ENCODE results near the gene NEDD4L.
"Not testable (repeated sequence)": the region's sequence is repeated elsewhere in the genome, so short reads cannot be mapped to it uniquely, and the experiment has no call there.

Gene NEDD4L

DNA sequence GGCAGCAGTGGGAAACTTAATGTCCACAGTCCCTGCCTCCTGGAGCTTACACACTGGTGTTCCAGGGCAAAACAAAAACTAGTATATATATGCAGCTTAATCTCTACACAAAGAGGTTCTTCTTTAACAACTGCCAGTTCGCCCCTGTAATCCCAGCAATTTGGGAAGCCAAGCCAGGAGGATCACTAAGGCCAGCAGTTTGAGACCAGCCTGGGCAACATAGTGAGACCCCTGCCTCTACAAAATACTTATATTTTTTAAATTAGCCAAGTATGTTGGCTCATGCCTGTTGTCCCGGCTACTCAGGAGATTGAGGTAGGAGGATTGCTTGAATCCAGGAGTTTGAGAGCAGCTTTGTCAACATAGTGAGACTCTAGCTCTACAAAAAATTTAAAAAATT lies 17.2 kb upstream of the NEDD4L start:
- DNase-seq (ENCODE audit: low read depth), result no peak

GRCh38 chr18:58027341-58027740 lies 16.7 kb upstream of the NEDD4L start:
- DNase-seq (ENCODE audit: low read depth), result no peak

DNA sequence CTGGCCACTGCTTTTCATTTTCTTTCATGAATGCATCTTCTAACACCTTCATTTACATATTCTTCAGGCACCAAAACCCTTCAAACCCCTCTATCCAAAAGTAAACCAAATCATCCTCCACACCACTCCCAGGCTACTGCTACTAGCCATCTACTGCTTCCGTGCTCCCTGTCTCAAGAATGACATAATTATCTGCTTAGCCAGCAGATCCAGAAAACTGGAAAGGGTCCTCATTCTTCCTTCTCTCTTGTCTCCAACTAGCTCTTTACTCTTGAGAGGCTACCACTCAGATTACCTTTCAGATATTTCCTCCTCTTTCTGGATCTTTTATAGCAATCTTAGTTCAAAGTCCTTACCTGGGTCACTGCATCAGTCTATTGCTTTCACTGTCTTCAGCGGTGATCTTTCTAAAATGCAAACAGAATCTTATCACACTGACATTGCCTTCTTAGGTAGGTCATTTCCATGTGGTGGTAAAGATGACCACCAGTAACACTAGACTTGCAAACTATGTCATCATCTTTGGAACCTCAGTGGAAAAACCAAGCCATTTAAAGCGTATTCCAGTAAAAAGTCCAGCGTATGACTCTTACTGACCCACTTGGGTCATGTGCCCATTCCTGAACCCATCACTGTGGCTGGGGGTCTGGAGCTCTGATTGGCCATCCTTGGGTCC lies 15.8 kb upstream of the NEDD4L start:
- no peak for DNase-seq (ENCODE audit: low read depth)

- DNase-seq (ENCODE audit: low read depth), result no peak
Measured at GRCh38 chr18:58032233-58032632, 11.8 kb upstream of the NEDD4L start.

DNA sequence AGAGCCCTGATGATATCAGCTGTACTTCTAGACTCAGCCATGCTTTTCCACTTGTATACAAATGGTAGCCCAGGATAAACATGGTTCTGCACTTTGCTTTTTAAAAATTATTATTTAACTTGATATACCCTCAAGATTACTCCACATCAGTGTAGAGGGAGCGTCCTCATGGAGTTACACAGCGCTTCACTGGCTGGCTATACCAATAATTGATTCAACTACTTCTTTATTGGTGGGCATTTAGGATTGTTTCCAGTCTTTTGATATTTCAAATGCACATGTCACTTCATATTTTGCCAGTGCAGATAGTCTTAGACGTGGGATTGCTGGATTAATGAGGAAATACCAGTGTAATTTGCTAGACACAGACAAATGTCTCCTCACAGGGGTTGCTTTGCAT lies 10.8 kb upstream of the NEDD4L start:
- DNase-seq (ENCODE audit: low read depth), result no peak

DNA sequence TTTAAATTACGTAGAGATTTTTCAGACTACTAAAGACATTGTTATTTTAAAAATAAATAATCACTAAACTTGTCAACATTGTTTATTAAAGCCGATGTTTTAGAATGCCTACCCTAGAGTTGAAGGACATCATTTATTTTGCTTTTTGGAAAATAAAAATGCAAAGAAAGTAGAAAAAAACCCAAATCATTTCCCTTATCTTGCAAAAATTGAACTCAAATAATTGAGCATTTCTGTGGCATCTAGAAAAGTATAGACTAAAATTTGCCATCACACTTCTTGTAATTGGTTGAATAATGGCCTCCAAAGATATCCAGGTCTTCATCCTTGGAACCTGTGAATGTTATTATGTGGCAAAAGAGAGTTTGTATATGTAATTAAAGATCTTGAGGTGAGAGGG lies 9.7 kb upstream of the NEDD4L start:
- no peak for DNase-seq (ENCODE audit: low read depth)

DNA sequence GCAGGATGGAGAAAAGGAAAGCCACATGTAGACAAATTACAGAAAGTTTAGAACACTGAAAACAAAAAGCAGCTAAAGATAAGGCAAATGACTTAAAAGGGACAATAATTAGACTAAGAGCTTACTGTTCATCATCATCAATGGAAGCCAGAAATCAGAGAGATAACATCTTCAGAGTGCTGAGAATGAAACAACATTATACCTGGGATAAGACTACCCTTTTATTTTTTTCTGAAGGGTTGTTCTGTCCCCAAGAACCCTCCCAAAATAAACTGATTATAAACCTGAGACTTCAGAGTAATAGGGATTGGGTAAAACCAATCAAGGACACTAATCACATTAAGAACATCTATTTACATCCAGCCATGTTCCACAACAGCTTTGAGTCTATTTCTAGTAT lies 6.9 kb upstream of the NEDD4L start:
- DNase-seq (ENCODE audit: low read depth), result no peak

- no peak for DNase-seq (ENCODE audit: low read depth)
Measured at GRCh38 chr18:58038063-58038462, 6.0 kb upstream of the NEDD4L start.

GRCh38 chr18:58041633-58042032 lies 2.4 kb upstream of the NEDD4L start:
- DNase-seq (ENCODE audit: low read depth), result no peak

GRCh38 chr18:58042826-58043490 lies 1.1 kb upstream of the NEDD4L start:
- DNase-seq (ENCODE audit: low read depth), result no peak

DNA sequence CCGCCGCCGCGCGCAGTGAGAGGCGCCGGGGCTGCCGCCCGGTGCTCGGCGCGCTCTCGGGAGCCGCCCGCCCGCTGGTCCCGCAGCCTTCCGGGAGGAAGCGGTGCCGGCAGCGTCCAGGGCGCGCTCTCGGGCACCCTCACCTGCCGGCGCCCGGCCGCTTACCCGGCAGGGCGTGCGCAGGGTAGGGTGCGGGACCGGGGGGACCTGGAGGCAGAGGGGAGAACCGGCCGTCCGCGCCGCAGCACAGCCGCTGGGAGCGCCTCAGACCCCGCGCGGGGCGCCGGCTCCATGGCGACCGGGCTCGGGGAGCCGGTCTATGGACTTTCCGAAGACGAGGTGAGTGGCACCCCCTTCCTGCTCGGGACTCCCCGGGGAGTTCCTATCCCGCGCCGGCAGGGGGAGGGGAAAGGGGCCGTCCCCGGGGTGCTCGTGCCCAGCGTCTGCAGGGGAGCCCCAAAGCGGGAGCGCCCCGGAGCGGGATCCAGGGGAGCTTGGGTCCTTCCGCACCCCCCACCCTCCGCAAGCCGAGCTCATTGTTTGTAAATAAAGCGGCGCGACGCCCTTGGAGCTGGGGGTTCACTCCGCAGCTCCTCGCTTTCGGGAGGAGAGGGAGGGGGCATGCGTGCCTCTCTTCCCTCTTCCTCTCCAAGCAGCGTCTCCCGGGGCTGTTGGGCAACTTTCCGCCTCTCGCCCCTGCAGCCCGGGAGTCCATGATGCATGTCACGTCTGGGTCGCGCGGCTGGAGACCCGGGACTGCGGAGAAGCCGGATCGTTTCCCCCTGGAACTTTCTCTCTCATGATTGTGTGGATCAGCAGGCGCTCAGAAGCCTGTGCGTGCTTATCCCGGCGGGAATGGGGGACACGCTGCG lies 580 bp downstream of the NEDD4L start:
- peak; percentile 19 for DNase-seq (ENCODE audit: low read depth)

- DNase-seq (ENCODE audit: low read depth), result peak; percentile 7
Measured at GRCh38 chr18:58045242-58046092, 1.4 kb downstream of the NEDD4L start.

DNA sequence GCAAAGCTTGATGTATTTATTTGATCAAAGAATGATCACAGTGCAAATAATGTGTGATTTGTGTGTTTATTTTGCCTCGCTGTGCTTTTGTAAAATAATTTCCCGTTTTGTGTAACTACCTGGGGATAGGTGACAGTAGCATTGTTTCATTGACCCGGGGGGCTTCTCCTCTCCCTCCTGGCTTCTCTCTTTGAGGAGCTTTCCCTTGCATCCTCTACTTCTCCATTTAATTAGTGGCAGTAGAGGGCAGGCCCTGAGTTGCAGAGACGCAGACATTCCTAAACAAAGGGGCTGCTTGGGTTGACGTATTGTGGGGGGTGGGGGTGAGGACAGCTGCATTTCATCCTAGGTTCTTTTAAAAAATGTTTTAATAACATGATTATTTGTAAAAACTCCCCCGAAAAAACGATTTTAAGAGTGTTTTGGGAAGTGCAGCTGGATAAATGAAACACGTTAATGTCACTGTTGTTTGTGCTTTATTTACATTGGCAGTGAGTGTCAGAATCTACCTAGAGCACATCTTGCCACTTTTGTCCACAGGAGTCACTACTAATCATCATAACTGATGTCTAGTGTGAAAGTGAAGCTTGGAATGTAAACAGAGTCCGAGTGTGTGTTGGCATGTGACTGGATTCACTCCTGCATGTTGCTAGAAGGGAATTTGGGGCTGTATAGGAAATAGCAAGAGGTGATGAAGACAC lies 2.2 kb downstream of the NEDD4L start:
- no peak for DNase-seq (ENCODE audit: low read depth)

DNA sequence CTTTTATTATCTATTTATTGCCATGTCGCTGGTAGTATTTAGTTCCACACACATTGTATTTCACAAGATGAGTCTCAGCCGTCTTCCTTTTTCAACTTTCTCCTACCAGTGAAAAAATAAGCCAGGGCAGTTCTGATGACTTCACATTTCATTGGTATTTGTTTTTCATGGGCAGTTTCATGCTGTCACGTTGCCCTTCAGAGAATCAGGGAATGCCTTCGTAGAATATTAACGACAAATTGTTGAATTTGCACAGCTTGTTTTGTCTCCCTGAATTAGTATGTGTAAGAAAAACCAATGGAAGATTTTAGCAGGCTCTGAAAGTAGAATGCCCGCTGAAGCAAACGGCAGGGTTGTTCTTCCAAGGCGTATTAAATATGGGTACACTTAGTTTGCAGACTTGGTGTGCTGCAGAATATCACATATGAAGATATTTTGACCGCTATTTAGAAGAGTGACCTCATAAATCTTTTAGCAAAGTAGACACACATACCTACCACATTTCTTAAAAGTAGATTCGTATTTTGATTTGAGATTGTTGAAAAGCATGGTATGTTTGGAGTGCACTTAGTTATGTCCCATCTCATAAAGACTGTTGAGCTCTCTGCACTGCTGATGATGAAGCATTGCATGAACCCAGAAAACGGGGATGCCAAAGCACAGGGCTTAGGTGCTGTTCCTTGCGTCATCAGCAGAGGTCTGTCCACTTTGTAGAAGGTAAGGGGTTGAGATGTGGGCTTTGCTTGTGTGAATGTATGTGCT lies 2.9 kb downstream of the NEDD4L start:
- DNase-seq (ENCODE audit: low read depth), result no peak

- DNase-seq (ENCODE audit: low read depth), result no peak
Measured at GRCh38 chr18:58047556-58047882, 3.5 kb downstream of the NEDD4L start.

DNA sequence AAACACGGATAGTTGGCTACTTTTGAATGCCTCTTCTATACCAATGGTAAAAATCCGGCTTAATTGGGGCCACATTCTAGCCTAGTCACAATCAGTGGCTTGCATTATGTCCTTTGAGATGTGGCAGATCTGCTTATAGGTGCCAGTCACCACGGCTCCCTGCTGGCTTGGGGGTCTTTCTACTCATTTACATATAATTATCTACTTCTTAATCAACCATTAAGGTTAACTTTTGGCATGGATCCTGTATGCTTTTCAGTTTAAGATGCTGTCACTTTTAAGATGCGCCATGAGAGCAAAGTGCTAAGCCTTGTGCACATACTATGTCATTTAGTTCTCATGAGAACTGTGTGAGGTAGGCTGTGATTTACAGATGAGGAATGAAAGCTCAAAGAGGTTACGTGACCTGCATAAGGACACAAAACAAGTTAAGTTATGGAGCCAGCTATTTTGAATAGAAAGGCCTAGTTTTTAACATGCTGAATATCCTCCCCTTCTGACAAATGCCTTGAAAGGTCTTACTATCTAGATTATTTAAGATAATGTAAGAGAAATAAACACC lies 4.1 kb downstream of the NEDD4L start:
- no peak for DNase-seq (ENCODE audit: low read depth)

GRCh38 chr18:58049000-58049688 lies 5.1 kb downstream of the NEDD4L start:
- DNase-seq (ENCODE audit: low read depth), result no peak

GRCh38 chr18:58050963-58051362 lies 6.9 kb downstream of the NEDD4L start:
- not testable (repeated sequence) for DNase-seq (ENCODE audit: low read depth)

- DNase-seq (ENCODE audit: low read depth), result no peak
Measured at GRCh38 chr18:58051765-58052460, 7.9 kb downstream of the NEDD4L start.
